ENCODE data around the gene VWF.
A peak's percentile ranks its signal among the peaks of the same experiment; 100 is the strongest.
"Not testable (repeated sequence)": the region's sequence is repeated elsewhere in the genome, so short reads cannot be mapped to it uniquely, and the experiment has no call there.

VWF gene

DNA sequence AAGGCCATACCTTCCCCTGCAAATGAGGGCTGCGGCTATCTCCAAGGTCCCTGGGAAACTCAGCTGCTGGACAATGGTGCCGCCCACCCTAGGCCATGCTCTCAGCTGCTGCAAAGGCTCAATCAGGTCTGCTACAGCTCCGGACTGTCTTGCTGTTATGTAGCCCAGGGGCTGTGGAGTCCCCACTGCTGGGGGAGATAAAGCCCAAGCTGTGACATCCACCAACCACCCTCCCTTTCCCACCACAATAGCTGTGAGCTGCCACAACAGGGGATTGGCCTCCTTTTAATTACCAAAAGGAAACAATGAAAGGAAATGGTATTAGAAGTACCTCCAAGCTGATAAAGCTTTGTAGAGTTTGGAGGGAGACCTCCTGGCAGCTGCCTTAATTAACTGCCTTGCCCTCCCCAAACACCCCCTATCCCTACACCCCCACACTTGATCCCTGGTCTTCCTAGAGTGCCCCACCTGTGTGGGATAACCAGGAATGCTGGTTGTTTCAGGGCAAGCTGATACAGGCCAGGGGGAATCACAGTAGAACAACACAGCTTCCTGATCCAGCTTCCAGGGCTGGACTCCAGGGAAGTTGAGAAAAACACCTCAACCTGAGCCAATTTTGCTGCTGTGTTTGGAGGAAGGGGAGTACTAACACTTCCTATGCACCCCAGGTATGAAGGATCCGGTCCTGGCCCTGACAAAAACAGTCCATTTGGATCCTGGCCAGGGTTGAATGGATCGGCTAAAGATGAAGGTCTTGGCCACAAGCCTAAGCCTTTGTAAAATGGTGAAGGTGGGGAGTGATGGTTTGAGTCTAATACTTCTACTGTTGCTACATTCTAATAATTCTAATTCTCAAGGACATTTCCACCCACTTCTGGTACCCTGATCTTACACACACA is at the start of gene VWF:
VWF (minus strand) TSS at position 260 of the 899 bp plus-strand sequence. CDS start 1,474 bp downstream, outside the sequence.
- DNase-seq = no peak

DNA sequence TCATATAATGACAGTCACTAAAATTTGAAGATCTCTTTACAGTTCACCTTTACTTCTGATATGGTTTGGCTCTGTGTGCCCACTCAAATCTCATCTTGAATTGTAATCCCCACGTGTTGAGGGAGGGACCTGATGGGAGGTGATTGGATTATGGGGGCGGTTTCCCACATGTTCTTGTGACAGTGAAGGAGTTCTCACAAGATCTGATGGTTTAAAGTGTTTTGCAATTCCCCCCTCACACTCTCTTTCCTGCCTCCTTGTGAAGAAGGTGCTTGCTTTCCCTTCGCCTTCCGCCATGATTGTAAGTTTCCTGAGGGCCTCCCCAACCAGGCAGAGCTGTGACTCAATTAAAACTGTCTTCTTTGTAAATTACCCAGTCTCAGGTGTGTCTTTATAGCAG is 48.4 kb upstream of the VWF start:
- no peak for DNase-seq

DNA sequence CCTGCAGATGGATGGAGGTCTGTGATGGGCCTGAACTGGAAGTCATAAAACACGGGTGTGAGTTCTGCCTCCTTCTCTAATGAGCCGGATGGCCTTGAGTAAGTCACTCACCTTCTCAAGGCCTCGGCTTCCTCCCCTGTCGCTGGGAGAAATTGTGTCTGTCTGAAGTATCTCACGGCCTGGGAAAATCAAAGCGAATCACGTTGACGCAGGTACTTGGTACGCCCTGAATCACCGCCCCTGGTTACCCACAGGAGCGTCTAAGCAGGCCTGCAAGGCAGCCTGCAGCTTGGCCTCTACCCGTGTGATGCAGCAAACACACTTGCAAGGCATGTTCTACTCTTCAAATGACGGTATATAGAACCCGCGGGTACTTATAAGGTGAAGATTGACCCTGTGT is 47.6 kb upstream of the VWF start:
- DNase-seq = no peak

DNA sequence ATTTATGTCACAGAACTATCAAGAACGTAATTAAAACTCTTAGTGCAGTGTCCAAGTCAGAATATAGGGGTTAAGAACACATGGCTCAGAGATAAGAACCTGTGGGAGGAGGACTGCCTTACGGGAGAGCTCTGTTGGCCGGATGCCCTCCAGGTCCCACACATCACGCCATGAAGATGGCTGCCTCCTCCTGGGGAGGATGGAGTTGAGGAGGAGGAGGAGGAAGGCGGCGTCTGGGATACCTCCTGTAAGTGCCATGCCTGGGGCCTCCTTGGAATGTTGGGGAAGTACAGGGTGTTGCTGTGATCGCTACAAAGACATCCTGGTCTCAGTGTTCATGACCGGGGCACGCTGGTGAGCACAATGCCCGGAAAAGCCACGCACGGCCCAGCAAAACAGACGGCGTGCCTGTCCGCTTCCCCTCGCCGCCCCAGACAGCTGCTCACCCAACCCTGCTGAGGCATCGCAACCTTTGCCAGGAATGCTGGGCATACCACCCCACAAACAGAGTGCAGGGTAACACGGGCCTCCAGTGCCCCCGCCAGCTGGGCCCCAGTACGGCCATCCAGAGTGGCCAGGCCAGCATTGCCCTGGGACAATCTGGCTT is 47.0 kb upstream of the VWF start:
- DNase-seq = no peak

DNA sequence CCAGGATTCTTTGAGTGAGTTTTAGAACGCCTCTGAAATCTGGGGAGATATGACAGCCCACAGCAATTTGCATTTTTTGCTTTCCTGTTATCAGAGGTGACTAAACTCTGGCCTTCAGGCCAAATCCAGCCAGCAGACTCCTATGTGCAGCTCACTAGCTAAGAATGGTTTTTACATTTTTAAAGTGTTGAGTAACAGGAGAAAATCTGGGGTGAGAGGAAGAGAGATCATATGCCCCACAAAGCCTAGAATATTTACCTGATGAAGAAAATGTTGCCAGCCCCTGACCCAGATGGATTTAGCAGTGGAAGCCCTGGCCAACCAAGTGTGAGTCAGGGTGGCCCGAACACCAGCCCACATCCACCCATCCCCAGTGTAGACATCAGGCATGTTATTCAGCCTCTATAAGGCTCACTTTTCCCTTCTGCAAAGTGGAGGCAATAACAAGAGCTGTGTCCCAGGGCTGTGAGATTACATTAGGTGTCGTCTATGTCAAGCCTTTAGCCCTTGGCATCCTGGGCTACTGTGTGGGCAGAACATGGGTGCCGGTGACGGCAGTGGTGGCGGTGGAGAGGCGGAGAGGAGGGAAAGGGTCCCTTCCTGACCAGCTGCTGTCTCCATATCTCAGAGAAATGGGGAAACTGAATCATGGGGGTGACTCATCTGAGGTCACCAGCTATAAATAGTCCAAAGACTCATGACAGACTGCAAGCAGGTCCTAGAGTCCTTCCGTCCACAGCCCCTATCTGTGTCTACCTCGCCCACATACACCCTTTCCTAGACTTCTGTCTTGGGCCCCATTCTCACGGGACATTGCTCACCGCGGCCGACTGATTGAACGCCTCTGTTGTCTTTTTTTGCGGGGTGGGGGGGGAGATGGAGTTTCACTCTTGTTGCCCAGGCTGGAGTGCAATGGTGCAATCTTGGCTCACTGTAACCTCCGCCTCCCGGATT is 43.1 kb upstream of the VWF start:
- peak; percentile 98 to 100 for DNase-seq

GRCh38 chr12:6166808-6167207 is 42.3 kb upstream of the VWF start:
- DNase-seq = no peak

GRCh38 chr12:6165395-6165794 is 40.9 kb upstream of the VWF start:
- no peak for DNase-seq

- DNase-seq = no peak
These were observed 39.1 kb upstream of the VWF start for GRCh38 chr12:6163416-6164060.

GRCh38 chr12:6161124-6161882 is 36.8 kb upstream of the VWF start:
- DNase-seq = no peak

DNA sequence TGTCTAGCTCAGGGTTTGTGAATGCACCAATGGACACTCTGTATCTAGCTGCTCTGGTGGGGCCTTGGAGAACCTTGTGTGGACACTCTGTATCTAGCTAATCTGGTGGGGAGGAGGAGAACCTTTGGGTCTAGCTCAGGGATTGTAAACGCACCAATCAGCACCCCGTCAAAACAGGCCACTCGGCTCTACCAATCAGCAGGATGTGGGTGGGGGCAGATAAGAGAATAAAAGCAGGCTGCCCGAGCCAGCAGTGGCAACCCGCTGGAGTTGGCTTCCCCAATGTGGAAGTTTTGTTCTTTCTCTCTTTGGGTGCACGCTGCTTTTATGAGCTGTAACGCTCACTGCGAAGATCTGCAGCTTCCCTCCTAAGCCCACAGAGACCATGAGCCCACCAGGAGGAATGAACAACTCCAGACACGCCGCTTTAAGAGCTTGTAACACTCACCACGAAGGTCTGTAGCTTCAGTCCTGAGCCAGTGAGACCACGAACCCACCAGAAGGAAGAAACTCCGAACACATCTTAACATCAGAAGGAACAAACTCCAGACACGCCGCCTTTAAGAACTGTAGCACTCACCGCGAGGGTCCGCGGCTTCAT is 35.7 kb upstream of the VWF start:
- DNase-seq = not testable (repeated sequence)

- DNase-seq = not testable (repeated sequence)
These were observed 34.9 kb upstream of the VWF start for GRCh38 chr12:6159166-6160011.

DNA sequence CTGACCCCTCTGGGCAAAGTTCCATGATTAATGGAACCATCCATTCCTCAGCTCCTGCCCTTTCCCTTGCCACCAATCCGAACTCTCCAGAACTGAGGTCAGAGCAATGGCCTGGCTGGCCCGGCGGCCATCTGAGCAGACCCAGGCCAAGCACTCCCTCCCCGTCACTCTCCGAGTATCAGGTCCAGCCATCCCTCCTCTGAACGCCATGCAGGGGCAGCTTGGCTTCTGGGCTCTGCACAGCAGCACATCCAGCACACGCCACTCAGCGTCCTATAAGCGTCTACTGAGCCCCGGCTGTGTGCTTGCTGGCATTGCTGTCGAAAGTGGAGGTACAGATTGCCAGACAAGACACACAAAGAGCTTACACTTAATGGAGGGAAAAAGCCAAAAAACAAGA is 34.3 kb upstream of the VWF start:
- no peak for DNase-seq

GRCh38 chr12:6158255-6158654 is 33.8 kb upstream of the VWF start:
- peak in 1 of 2 donors; percentile 57 for DNase-seq

DNA sequence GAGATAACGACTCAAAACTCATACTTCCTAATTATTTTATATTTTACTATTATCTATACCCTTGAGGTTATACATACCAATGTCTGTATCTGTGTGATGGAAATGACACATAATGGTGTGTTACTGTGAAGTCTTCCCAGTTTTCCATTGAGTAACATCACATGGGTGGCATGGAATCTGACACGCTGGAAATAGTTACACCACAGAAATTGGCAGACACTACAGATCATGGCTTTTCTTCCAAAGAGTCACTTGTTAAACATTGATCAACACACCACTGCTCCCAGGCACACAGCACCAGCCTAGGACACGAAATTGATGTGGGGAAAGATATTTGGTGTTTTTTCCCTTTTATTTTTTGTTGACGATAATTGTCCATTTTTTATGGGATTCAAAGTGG is 33.0 kb upstream of the VWF start:
- no peak for DNase-seq

GRCh38 chr12:6154730-6155459 is 30.4 kb upstream of the VWF start:
- DNase-seq = no peak

GRCh38 chr12:6148722-6149121 is 24.3 kb upstream of the VWF start:
- DNase-seq = not testable (repeated sequence)

DNA sequence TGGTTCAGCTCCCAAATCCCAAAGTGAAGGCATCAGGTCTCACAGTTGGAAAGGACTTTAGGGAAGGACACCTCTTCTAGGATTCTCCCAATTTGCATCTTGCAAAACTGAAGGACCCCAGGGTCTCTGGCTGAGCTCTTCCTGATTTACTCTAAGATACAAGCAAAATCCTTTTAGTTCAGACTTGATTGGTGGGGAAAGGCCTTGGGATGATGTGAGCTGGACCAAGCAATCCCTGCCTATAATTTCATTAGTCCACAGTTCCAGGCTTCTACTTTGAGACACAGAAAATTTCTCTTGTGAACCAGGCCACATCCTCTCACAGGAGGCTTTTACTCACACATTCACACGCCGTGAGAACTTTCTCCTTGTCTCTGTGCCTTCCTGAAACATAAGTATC is 23.6 kb upstream of the VWF start:
- no peak for DNase-seq

- no peak for DNase-seq
These were observed 22.5 kb upstream of the VWF start for GRCh38 chr12:6146951-6147350.

DNA sequence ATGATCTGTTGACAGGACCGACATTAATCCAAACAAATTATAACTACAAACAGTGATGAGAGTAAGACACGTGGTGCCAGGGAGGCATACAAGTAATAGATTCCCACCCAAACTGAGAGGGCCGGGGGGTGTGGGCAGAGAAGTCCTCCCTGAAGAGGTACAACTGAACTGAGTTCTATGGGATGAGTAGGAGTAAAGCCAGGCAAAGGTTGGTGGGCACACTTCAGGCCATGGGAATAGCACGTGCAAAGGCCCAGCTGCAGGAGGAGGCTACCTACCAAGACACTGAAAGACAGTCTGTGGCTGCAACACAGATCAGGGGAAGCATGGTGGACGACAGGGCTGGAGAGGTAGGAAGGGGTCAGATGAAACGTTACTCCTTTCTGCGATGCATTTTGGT is 22.0 kb upstream of the VWF start:
- DNase-seq = no peak

DNA sequence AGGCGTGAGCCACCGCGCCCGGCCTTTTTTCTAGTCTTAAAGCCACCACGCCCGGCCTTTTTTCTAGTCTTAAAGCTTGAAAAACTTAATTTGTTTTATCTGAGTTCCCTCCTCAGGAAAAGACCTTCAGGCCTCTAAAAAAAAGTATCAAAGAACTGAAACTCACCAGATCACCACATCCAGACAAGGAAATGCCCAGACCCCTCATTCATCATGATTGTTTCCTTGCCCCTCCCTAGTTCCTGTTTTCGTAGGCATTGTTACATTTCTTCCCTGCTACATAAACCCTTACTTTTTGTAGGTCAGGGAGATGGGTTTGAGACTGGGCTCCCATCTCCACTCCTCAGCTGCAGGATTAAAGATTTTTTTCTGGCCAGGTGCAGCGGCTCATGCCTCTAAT is 21.1 kb upstream of the VWF start:
- DNase-seq = peak; percentile 40 to 51
